HG03135 (cell line): ENCODE measurements around the gene LRRTM4.

ENCODE experiments used
- ATAC-seq: cut with Tn5 transposase; IDR thresholded peaks from one replicate; pipeline ENCODE4 v1.9.1; 2021; ENCODE audit warnings: mild to moderate bottlenecking, moderate library complexity; ENCODE audit not compliant: unreplicated experiment

Gene LRRTM4

DNA sequence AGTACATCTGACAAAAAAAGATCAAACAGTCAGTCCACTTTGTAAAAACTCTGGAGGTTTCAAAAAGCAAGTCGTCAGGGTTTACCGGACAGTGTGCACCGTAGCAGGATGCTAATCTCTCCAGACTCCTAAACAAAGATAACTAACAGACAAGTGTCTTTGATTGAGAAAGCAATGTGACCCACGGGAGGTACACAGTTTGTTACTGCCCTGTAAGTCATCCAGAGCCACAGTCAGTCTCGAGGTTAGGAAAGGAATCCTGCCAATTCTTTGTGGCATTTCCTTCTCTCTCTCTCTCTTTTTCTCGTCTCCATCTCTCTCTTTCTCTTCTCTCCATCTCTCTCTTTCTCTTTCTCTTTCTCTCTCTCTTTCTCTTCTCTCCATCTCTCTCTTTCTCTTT lies 42.8 kb downstream of the LRRTM4 start:
- ATAC-seq, result no peak

DNA sequence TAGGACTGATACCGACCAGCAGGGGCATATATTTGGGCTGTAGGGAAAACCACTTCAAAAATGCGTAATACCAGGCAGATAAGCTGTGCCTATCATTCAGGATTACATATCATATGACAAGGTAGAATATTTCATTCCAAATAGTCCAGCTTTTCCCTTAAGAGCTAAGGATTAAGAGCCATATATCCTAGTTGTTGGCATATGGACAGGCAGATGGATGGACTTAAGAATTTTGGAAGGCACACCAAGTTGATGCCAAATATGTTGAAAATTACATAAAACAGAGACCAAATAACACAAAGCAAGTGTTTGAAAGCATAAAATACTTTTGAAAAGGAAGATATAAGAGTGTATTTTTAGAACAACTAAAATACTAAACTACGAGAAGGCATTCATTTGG lies 52.1 kb downstream of the LRRTM4 start:
- ATAC-seq, result no peak

DNA sequence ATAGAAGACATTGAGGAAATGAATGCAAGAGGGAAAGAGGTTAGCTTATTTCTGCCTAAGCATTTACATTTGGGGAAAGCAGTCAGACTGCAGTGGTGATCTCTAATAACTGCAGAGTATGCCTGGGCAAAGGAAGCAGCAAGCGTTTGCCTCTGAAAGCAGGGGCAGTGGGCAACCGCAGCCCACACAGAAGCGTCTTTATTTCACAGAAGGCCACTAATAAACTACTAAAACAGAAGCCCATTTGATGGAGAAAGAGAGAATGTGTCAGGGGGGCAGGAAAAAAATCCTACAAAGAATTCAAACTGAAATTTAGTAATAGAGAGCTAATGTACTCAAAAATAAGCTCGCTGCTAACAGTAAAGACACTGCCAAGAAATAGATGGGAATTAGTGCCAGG lies 53.1 kb downstream of the LRRTM4 start:
- ATAC-seq, result no peak

- no peak for ATAC-seq
Measured at GRCh38 chr2:77459840-77460239, 62.3 kb downstream of the LRRTM4 start.

GRCh38 chr2:77458216-77458615 lies 64.0 kb downstream of the LRRTM4 start:
- ATAC-seq, result no peak

- no peak for ATAC-seq
Measured at GRCh38 chr2:77457665-77458064, 64.5 kb downstream of the LRRTM4 start.

DNA sequence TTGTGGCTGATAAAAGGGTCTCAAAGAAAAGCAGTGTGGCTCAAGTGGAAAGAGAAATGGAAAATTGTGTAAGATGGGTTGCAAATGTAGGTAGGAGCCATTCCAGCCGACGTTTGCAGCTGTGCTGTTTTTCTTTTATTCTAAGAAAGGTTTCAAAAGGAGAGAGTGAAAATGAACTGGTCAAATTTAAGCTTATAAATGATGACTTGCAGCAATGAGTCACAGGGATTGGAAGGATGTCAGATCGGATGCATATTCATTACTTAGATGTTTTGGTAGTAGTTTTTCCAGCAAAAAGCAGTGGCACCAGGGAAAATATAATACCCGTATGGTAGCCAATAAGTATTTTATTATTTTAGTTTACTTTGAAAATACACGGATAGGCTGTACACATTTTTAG lies 79.1 kb downstream of the LRRTM4 start:
- no peak for ATAC-seq

DNA sequence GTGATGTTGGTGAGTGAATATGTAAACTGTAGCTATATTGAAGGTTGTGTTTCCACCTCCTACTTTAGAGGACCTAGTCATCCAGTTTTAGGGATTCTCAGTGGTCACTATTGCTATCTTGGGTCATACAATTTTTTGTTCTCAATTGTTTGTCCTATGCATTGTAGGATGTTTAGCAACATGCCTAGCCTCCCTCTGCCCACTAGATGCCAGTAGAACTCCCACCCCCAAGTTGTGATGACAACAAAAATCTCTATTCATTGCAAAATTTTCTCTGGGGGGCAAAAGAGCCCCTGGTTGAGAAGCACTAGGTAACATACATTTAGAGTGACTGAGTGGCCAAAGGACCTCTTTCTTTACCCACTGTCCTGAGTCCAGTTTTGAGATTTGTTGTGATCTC lies 87.3 kb downstream of the LRRTM4 start:
- no peak for ATAC-seq

- no peak for ATAC-seq
Measured at GRCh38 chr2:77428946-77429345, 93.2 kb downstream of the LRRTM4 start.

GRCh38 chr2:77421971-77422370 lies 100.2 kb downstream of the LRRTM4 start:
- ATAC-seq, result no peak

- ATAC-seq, result no peak
Measured at GRCh38 chr2:77418537-77418936, 103.6 kb downstream of the LRRTM4 start.

GRCh38 chr2:77404189-77404588 lies 118.0 kb downstream of the LRRTM4 start:
- no peak for ATAC-seq

- ATAC-seq, result no peak
Measured at GRCh38 chr2:77398970-77399600, 123.1 kb downstream of the LRRTM4 start.

GRCh38 chr2:77397763-77398162 lies 124.4 kb downstream of the LRRTM4 start:
- ATAC-seq, result no peak

DNA sequence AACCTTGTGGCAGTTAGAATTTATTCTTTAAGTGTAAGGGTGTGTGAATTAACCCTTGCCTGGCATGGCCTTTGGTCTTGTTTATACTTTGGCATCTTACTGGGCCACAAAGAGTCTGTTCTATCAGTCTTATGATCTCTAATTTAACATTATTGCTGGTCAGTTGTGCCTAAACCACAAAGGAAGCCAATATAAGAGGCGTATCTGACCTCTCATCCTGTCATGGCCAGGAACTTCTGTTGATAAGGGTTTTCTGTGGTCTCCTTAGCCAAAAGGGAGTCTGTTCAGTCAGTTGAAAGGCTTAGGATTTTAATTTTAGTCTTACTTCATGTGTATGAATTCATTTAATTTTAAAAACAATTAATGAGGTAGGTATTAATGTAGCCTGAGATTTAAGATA lies 127.2 kb downstream of the LRRTM4 start:
- no peak for ATAC-seq

GRCh38 chr2:77391119-77391518 lies 131.1 kb downstream of the LRRTM4 start:
- ATAC-seq, result no peak

GRCh38 chr2:77387324-77387723 lies 134.9 kb downstream of the LRRTM4 start:
- no peak for ATAC-seq

DNA sequence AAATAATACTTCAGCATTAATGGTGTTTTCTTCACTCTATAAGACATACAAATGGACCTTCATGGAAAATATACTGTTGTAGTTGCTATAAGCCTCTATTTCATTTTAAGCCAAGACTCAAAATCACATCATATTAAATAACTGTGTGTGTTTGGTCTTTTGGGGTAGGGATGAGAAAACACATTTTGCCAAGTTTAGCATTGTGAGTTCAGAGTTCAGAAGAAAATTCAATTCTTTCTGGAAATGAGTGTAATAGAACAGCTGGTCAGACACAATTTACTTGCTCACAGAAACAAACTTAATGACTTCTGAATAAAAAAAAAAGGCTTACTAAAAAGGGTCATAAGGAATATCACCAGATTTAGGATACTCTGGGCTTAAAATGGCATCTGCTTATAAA lies 149.5 kb downstream of the LRRTM4 start:
- no peak for ATAC-seq

DNA sequence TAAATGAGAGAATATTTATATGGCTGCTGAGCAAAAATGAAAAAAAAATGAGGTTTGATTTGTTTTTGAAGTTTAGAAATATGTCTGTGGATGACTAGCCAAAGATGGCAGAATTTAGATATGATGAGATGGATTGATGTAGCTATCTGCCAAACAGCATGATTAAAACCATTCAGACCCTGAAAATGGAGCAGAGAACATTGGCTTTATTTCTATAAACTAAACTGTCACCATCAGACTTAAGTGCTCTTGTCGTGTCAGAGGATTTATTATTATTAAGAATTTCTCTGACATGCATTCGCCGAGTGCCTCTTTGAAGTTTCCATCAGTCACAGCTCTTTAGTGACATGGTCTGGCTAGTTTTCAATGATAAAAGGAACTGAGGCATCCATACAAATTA lies 151.7 kb downstream of the LRRTM4 start:
- no peak for ATAC-seq

GRCh38 chr2:77363277-77363676 lies 158.9 kb downstream of the LRRTM4 start:
- no peak for ATAC-seq

GRCh38 chr2:77348821-77349220 lies 173.4 kb downstream of the LRRTM4 start:
- ATAC-seq, result no peak

DNA sequence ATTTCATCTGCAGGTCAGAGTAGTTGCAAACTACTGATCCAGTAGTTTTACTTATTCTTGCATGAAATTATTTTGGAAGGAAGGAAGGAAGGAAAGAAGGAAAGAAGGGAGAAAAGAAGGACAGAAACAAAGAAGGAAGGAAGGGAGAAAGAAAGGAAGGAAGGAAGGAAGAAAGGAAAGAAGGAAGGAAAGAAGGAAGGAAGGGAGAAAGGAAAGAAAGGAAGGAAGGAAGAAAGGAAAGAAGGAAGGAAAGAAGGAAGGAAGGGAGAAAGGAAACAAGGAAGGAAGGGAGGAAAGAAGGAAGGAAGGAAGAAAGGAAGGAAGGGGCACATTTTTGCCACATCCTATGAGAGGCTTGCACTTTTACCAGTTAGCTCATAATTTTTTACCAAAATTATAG lies 186.2 kb downstream of the LRRTM4 start:
- ATAC-seq, result no peak

DNA sequence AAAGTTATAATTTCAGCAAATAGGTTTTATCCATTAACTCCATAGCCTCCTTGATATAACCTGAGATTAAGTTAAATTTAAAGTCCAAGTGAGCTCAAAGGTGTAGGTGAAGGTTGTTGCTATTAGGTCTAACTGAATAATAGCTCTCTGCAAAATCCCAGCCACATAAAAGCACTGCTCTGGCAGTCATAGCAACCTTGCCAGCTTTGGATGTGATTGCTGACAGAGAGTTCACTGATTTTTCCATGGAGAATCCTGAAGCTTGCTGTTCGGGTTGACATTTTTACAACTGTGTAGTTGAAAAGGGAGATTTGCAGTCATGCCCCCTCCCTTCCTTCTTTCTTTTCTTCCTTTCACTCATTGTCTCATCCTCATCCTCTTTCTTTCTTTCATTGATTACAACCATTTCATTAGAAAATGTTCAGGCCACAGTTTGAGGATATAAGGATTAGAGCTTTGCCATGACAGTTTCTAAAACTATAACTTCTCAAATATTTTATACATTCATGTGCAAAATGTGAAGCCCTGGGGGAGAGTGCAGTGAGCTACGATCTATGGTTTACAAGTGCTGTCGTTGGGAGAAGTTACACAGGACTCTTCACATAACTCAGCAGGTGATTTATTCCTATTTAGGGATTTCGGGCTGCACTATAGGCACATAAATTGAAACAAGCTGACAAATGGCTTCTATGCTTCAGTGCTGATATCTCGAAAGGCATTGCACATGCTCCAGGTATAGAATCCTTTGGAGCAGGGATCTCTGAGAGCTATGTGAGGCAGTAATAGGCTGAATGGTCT lies 193.8 kb downstream of the LRRTM4 start:
- no peak for ATAC-seq
